DMS53 treated with DMSO at 0.1 percent for 48 hours (cell line): ENCODE measurements around the gene FOSL1.

Source experiments
- DNase-seq: peaks from one replicate; lab custom pipeline; 2025; ENCODE audit not compliant: unreplicated experiment; lab: John Stamatoyannopoulos, UW

The FOSL1 gene

GRCh38 chr11:65900125-65900898 is at the start of gene FOSL1:
TSS of gene FOSL1 (minus strand) at chr11:65900388. CDS start at chr11:65900339, 49 bp downstream.
- DNase-seq: peak; percentile 91

- no peak for DNase-seq
These were observed 47.5 kb upstream of the FOSL1 start for GRCh38 chr11:65947603-65948125.

- DNase-seq: no peak
These were observed 46.9 kb upstream of the FOSL1 start for GRCh38 chr11:65947133-65947532.

- no peak for DNase-seq
These were observed 46.5 kb upstream of the FOSL1 start for GRCh38 chr11:65946655-65947054.

- DNase-seq: no peak
These were observed 45.9 kb upstream of the FOSL1 start for GRCh38 chr11:65945941-65946558.

GRCh38 chr11:65945430-65945911 is 45.3 kb upstream of the FOSL1 start, which contains the start of gene TSGA10IP:
TSS of gene TSGA10IP (plus strand) at chr11:65945480. CDS start at chr11:65945676, 196 bp downstream.
- no peak for DNase-seq

- no peak for DNase-seq
These were observed 44.6 kb upstream of the FOSL1 start for GRCh38 chr11:65944767-65945166.

- DNase-seq: no peak
These were observed 44.0 kb upstream of the FOSL1 start for GRCh38 chr11:65944191-65944590.

- no peak for DNase-seq
These were observed 42.3 kb upstream of the FOSL1 start for GRCh38 chr11:65942531-65942930.

GRCh38 chr11:65941720-65942310 is 41.6 kb upstream of the FOSL1 start:
- DNase-seq: no peak

- DNase-seq: no peak
These were observed 37.6 kb upstream of the FOSL1 start for GRCh38 chr11:65937766-65938165.

- no peak for DNase-seq
These were observed 33.8 kb upstream of the FOSL1 start for GRCh38 chr11:65934014-65934413.

GRCh38 chr11:65932558-65932919 is 32.4 kb upstream of the FOSL1 start:
- DNase-seq: no peak

- DNase-seq: no peak
These were observed 31.8 kb upstream of the FOSL1 start for GRCh38 chr11:65931773-65932557.

- no peak for DNase-seq
These were observed 28.5 kb upstream of the FOSL1 start for GRCh38 chr11:65928667-65929066.

- DNase-seq: no peak
These were observed 27.8 kb upstream of the FOSL1 start for GRCh38 chr11:65927904-65928397.

- DNase-seq: no peak
These were observed 25.2 kb upstream of the FOSL1 start for GRCh38 chr11:65925397-65925796.

- no peak for DNase-seq
These were observed 22.4 kb upstream of the FOSL1 start for GRCh38 chr11:65922565-65922964.

- DNase-seq: no peak
These were observed 21.7 kb upstream of the FOSL1 start for GRCh38 chr11:65921876-65922275.

- DNase-seq: no peak
These were observed 20.9 kb upstream of the FOSL1 start for GRCh38 chr11:65921033-65921555.
